H9 (cell line): ENCODE data around the gene SLC25A39. TPM values are rescaled to one million over a fixed set of nuclear protein-coding genes. Genes with fewer than 3 reads are reported as not detected.
A peak's percentile ranks its signal among the peaks of the same experiment; 100 is the strongest.

Experiments
- DNase-seq: peaks from one replicate; pipeline ENCODE4 v3.0.0-alpha.2; 2017
- H2AFZ ChIP-seq: one replicate; pipeline ENCODE4 v1.6.1; 2013; ENCODE audit warnings: mild to moderate bottlenecking, low read length, control low read depth, moderate library complexity
- H2AK5ac ChIP-seq: 2 replicates; pipeline ENCODE4 v1.6.1; 2013; ENCODE audit warnings: low read length, control low read depth, mixed read lengths; ENCODE audit not compliant: insufficient read length
- H2BK120ac ChIP-seq: one replicate; pipeline ENCODE4 v1.6.1; 2013; ENCODE audit warnings: low read depth, mild to moderate bottlenecking, low read length, control low read depth, inconsistent platforms; ENCODE audit not compliant: poor library complexity, severe bottlenecking
- H2BK12ac ChIP-seq: 2 replicates; pipeline ENCODE4 v1.6.1; 2013; ENCODE audit warnings: low read length, control low read depth, mixed read lengths, low read depth; ENCODE audit not compliant: insufficient read length
- H2BK15ac ChIP-seq: 2 replicates; pipeline ENCODE4 v1.6.1; 2013; ENCODE audit warnings: low read depth, low read length, control low read depth
- H2BK20ac ChIP-seq: one replicate; pipeline ENCODE4 v1.6.1; 2013; ENCODE audit warnings: low read depth, mild to moderate bottlenecking, low read length, control low read depth, inconsistent platforms; ENCODE audit not compliant: poor library complexity, severe bottlenecking
- H2BK5ac ChIP-seq: 2 replicates; pipeline ENCODE4 v1.6.1; 2013; ENCODE audit warnings: low read length, control low read depth, mixed read lengths; ENCODE audit not compliant: insufficient read length
- H3K14ac ChIP-seq: 2 replicates; pipeline ENCODE4 v1.6.1; 2013; ENCODE audit warnings: low read length, control low read depth; ENCODE audit not compliant: insufficient read depth
- H3K18ac ChIP-seq: 2 replicates; pipeline ENCODE4 v1.6.1; 2013; ENCODE audit warnings: low read depth, mild to moderate bottlenecking, mixed read lengths, low read length, control low read depth; ENCODE audit not compliant: insufficient read length
- H3K23ac ChIP-seq: 2 replicates; pipeline ENCODE4 v1.6.1; 2013; ENCODE audit warnings: low read length, control low read depth, mixed read lengths, low read depth; ENCODE audit not compliant: insufficient read length
- H3K23me2 ChIP-seq: 2 replicates; pipeline ENCODE4 v1.6.1; 2013; ENCODE audit warnings: low read depth, mild to moderate bottlenecking, mixed read lengths, low read length, control low read depth; ENCODE audit not compliant: insufficient read length, poor library complexity, severe bottlenecking
- H3K27ac ChIP-seq: 2 replicates; pipeline ENCODE4 v1.5.1; 2013; ENCODE audit warnings: low read length, control low read depth, mixed read lengths, low read depth; ENCODE audit not compliant: insufficient read length
- H3K27me3 ChIP-seq: 2 replicates; pipeline ENCODE4 v1.6.1; 2013; ENCODE audit warnings: low read length, control low read depth, inconsistent platforms; ENCODE audit not compliant: insufficient read depth
- H3K4ac ChIP-seq: 2 replicates; pipeline ENCODE4 v1.6.1; 2013; ENCODE audit warnings: low read depth, mild to moderate bottlenecking, control low read depth, inconsistent platforms, low read length, moderate library complexity
- H3K4me1 ChIP-seq: 2 replicates; pipeline ENCODE4 v1.6.1; 2013; ENCODE audit warnings: low read length, control low read depth, inconsistent platforms; ENCODE audit not compliant: insufficient read depth
- H3K4me2 ChIP-seq: 2 replicates; pipeline ENCODE4 v1.6.1; 2013; ENCODE audit warnings: low read length, control low read depth, mixed read lengths; ENCODE audit not compliant: insufficient read length, insufficient read depth
- H3K56ac ChIP-seq: 2 replicates; pipeline ENCODE4 v1.6.1; 2013; ENCODE audit warnings: low read depth, mild to moderate bottlenecking, mixed read lengths, low read length, control low read depth; ENCODE audit not compliant: insufficient read length
- H3K79me1 ChIP-seq: 2 replicates; pipeline ENCODE4 v1.6.1; 2013; ENCODE audit warnings: low read depth, mild to moderate bottlenecking, moderate library complexity, low read length, control low read depth, inconsistent platforms; ENCODE audit not compliant: insufficient read depth, poor library complexity, severe bottlenecking
- H3K79me2 ChIP-seq: 2 replicates; pipeline ENCODE4 v1.6.1; 2013; ENCODE audit warnings: low read length, control low read depth, inconsistent platforms; ENCODE audit not compliant: insufficient read depth
- H3K9ac ChIP-seq: 2 replicates; pipeline ENCODE4 v1.6.1; 2013; ENCODE audit warnings: low read length, control low read depth, mixed read lengths; ENCODE audit not compliant: insufficient read length; ENCODE audit errors: extremely low read depth
- H3K9me3 ChIP-seq: one replicate; pipeline ENCODE4 v1.6.1; 2013; ENCODE audit warnings: low read depth, low read length, inconsistent platforms; ENCODE audit not compliant: control insufficient read depth
- H3T11ph ChIP-seq: one replicate; pipeline ENCODE4 v1.6.1; 2013; ENCODE audit warnings: mild to moderate bottlenecking, low read length, control low read depth, inconsistent platforms
- H4K20me1 ChIP-seq: one replicate; pipeline ENCODE4 v1.6.1; 2013; ENCODE audit not compliant: control insufficient read depth, insufficient read length, insufficient read depth
- H4K5ac ChIP-seq: 2 replicates; pipeline ENCODE4 v1.6.1; 2013; ENCODE audit warnings: low read depth, mild to moderate bottlenecking, mixed read lengths, low read length, control low read depth; ENCODE audit not compliant: insufficient read length
- H4K8ac ChIP-seq: replicated peaks from 2 replicates; pipeline ENCODE4 v1.6.1; 2013; ENCODE audit warnings: low read length, control low read depth, mixed read lengths, low read depth; ENCODE audit not compliant: insufficient read length
- H4K91ac ChIP-seq: 2 replicates; pipeline ENCODE4 v1.6.1; 2013; ENCODE audit warnings: low read depth, mild to moderate bottlenecking, moderate library complexity, mixed read lengths, low read length, control low read depth; ENCODE audit not compliant: insufficient read length
- H3K27ac Mint-ChIP-seq, 3 experiments: 2 replicates in 2 of 3; 3 replicates in 1 of 3; pipeline ENCODE4 v1.8.0; 2020 to 2021; ENCODE audit warnings: mixed read lengths in 3 of 3, mild to moderate bottlenecking in 1 of 3, moderate library complexity in 1 of 3
- H3K27me3 Mint-ChIP-seq: 2 replicates; pipeline ENCODE4 v1.8.0; 2021; ENCODE audit warnings: low read depth, mild to moderate bottlenecking, moderate library complexity, mixed read lengths
- H3K36me3 Mint-ChIP-seq, 3 experiments: 2 replicates in 2 of 3; 3 replicates in 1 of 3; pipeline ENCODE4 v1.8.0; 2020 to 2021; ENCODE audit warnings: low read depth in 3 of 3, mixed read lengths in 3 of 3; ENCODE audit not compliant: insufficient read depth in 1 of 3
- H3K4me1 Mint-ChIP-seq, 2 experiments: 2 replicates each; pipeline ENCODE4 v1.8.0; 2020; ENCODE audit warnings: mixed read lengths in 2 of 2
- H3K4me3 Mint-ChIP-seq, 2 experiments: 2 replicates in 1 of 2; 3 replicates in 1 of 2; pipeline ENCODE4 v1.8.0; 2020 to 2021; ENCODE audit warnings: mild to moderate bottlenecking in 2 of 2, mixed read lengths in 2 of 2, moderate library complexity in 1 of 2
- H3K9me3 Mint-ChIP-seq, 2 experiments: 2 replicates in 1 of 2; 3 replicates in 1 of 2; pipeline ENCODE4 v1.8.0; 2020; ENCODE audit warnings: mild to moderate bottlenecking in 2 of 2, mixed read lengths in 2 of 2, moderate library complexity in 1 of 2
- WGBS: extraction: QIAGEN DNeasy Blood & Tissue Kit; methylation state at CpG from one replicate; pipeline ENCODE4 v1.1.7; 2013; ENCODE audit warnings: missing lambda C conversion rate, low lambda C conversion rate, mixed read lengths; ENCODE audit not compliant: insufficient read length; ENCODE audit errors: extremely low coverage; 5-methylcytosine and 5-hydroxymethylcytosine counted together
- total RNA-seq: library from RNA; stranded (reverse); gene quantifications from 2 replicates; pipeline ENCODE4 v1.2.1, GENCODE V29; 2021
- TF ChIP-seq, protein P1 (sequence below): fragments of 200-600 bp; sonication (generic); conservative IDR thresholded peaks from 3 replicates; pipeline ENCODE4 v1.8.0; 2021; ENCODE audit warnings: antibody characterized with exemption, mild to moderate bottlenecking

The SLC25A39 gene
- total RNA-seq, 1 experiment from 2014 or later: 227 TPM

DNA sequence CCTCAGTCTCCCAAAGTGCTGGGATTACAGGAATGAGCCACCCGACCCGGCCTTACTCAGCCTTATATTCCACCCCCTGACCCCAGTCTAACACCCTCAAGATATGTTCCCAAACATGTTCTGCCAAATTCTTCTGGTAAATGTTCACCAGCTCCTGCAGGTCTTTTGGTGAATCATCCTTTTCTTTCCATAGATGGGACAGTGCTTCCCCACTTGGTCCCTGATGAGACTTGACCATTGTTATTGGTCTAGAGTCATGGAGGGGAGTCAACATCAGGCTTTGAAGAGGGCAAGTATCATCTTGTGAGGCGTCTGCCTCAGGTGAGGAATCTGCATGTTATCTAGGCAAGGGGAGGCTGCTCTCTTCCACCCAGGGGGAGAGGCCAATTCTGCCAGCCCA is 26.6 kb downstream of the SLC25A39 start:
- no peak overlapping the region for H2BK120ac ChIP-seq
- no peak overlapping the region for H3K9ac ChIP-seq
- H3K56ac ChIP-seq: no peak overlapping the region
- no peaks in the 10 kb centered on the region for H3K9me3 ChIP-seq
- H3K27me3 Mint-ChIP-seq: no peaks in the 10 kb centered on the region; the same call in none of the 2 replicates
- H3K14ac ChIP-seq: no peak overlapping the region
- H3K4me1 Mint-ChIP-seq: peaks cover 4 to 9% of the 10 kb centered on the region in 2 experiments; a peak in 3 of 4 replicates
- H3K18ac ChIP-seq: no peak overlapping the region
- no peak overlapping the region for H2AK5ac ChIP-seq
- no peak for DNase-seq
- no peaks in the 10 kb centered on the region for H3K27me3 ChIP-seq
- H2BK12ac ChIP-seq: no peak overlapping the region
- H3K4me2 ChIP-seq: no peak overlapping the region
- no peak overlapping the region for H4K5ac ChIP-seq
- no peaks in the 10 kb centered on the region for H3K79me1 ChIP-seq
- H3T11ph ChIP-seq: no peak overlapping the region
- no CpG with 5 or more reads among the region's 3 CpGs for WGBS
- peaks cover 0 to 2% (median 0%) of the 10 kb centered on the region in 3 experiments; a peak in 2 of 7 replicates for H3K36me3 Mint-ChIP-seq
- H2AFZ ChIP-seq: no peak overlapping the region
- no peaks in the 10 kb centered on the region for H3K4me1 ChIP-seq
- TF ChIP-seq, protein P1, sequence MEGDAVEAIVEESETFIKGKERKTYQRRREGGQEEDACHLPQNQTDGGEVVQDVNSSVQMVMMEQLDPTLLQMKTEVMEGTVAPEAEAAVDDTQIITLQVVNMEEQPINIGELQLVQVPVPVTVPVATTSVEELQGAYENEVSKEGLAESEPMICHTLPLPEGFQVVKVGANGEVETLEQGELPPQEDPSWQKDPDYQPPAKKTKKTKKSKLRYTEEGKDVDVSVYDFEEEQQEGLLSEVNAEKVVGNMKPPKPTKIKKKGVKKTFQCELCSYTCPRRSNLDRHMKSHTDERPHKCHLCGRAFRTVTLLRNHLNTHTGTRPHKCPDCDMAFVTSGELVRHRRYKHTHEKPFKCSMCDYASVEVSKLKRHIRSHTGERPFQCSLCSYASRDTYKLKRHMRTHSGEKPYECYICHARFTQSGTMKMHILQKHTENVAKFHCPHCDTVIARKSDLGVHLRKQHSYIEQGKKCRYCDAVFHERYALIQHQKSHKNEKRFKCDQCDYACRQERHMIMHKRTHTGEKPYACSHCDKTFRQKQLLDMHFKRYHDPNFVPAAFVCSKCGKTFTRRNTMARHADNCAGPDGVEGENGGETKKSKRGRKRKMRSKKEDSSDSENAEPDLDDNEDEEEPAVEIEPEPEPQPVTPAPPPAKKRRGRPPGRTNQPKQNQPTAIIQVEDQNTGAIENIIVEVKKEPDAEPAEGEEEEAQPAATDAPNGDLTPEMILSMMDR: no peak
- no peak overlapping the region for H4K8ac ChIP-seq
- no peaks in the 10 kb centered on the region for H3K9me3 Mint-ChIP-seq
- H3K79me2 ChIP-seq: no peaks in the 10 kb centered on the region
- no peak overlapping the region; a peak in 1 of 5 replicates for H3K4me3 Mint-ChIP-seq
- H3K23me2 ChIP-seq: no peaks in the 10 kb centered on the region
- H3K4ac ChIP-seq: no peak overlapping the region
- no peak overlapping the region for H4K91ac ChIP-seq
- H2BK15ac ChIP-seq: no peak overlapping the region
- H3K27ac Mint-ChIP-seq: 0 out of 7 replicates have a peak overlapping the region, but pooled peaks of 1 of the 3 experiments have one; percentile 21
- no peaks in the 10 kb centered on the region for H4K20me1 ChIP-seq
- no peak overlapping the region for H3K27ac ChIP-seq
- H2BK20ac ChIP-seq: no peak overlapping the region
- no peak overlapping the region for H3K23ac ChIP-seq
- H2BK5ac ChIP-seq: no peak overlapping the region
